Esophagus mucosa (tissue), 1 donor: ENCODE measurements around the gene TFF1. TPM values are rescaled to one million over a fixed set of nuclear protein-coding genes. Genes with fewer than 3 reads are reported as not detected.

Experiments
- ATAC-seq: fragments of 200-7000 bp; cut with Tn5 transposase; one replicate; pipeline ENCODE4 v1.9.1; 2020
- total RNA-seq: library from RNA; stranded (reverse); gene quantifications from one replicate; pipeline ENCODE4 v1.2.4, GENCODE V29; 2023
- donor health status: DM: yes; HTN: yes; CAD: no.

Gene TFF1
- total RNA-seq, 1 donor from 2014 or later = not detected

DNA sequence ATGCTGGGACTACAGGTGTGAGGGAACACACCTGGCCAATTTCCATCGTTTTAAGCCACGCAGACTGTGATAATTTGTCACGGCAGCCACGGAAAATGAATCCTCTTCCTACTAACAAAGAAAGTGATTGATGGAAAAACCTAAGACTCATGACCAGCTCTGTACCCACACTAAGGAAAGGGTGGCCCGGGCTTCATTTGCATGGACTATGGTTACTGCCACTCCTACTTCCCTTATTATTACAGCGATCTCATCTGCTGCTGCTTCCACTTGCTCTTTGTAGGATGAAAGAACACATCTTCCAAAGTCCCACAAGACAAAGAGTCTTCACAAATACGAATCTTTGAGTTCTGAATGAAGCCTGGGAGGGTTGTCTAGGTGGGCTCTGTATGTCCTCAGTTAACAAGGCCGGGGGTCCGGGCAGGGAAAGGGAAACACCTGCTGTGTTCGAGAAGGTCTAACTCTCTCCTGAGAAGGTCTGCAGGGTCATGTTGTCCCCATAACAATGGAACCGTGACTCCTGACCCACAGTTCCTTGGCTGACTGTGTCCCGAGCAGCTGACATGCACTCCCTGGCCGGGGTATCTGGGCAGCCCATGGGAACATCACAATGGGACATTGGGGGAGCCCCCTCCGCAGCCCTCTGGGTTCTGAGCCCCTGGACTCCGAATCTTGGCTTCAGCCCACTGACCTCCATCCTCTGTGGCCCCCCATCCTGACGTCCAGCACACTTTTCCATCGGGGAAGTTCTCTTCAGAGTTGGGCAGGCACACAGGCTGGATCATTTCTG, 13.3 kb upstream of the TFF1 start:
- ATAC-seq = no peak

DNA sequence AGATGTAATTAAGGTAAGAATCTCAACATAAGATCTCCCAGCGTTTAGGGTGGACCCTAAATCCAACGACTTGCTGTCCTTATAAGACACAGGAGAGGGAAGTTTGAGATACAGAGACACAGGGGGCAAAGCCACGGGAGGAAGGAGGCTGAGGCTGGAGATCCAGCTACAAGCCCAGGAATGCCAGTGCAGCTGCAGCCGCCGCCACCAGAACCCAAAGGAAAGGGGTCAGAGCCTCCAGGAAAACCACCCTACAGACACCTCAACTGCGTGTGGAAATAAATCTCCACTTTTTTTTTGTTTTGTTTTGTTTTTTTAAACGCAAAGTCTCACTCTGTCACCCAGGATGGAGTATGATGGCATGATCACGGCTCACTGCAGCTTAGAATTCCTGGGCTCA, 12.1 kb upstream of the TFF1 start:
- no peak for ATAC-seq

DNA sequence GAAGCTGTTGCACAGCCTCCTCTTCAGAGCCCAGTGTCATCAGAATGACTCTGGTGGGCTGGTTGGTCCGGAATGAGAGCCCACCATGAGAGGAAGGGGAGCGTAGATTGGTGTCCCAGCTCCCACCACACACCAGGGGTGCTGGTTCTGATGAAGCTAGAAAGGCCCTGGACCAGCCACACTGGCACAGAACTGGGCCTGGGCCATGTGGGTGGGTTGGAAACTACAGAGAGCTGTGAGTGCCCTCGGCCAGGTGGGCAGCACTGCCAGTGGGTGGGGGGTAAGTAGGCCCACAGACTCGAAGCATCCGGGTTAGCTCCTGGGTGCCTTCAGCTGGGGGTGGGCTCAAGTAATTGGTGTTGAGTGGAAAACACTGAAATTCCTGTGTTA, 11.6 kb upstream of the TFF1 start:
- ATAC-seq = no peak

DNA sequence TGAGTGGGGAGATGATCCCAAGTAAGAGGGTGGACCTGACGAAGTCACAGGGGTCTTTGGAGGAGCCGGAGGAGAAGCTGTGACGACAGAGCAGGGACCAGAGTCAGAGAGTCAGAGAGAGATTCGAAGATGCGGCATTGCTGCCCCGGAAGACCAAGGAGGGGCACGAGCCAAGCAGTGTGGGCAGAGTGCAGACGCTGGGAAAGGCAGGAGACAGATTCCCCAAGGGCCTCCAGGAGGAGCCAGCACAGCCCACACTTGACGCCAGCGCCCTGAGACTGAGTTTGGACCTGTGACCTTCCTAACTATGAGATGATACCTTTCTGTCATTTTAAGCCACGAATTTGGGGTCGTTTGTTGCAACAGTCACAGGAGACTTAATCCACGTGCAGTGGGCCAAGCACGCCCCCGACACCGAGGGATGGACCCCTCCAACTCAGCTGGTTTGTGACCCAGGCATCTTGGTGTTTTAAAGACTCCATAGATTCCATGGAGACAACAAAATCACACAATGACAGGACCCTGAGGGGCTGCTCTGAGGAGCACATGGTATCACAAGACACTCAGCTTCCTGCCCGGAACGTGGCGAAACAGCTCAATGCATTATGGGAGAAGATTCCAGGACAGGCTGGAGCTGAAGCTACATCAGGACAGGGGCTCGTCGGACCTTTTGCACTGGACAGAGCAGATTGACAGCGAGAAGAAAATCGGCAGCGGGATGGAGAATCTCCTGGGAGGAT, 11.0 kb upstream of the TFF1 start:
- no peak for ATAC-seq

DNA sequence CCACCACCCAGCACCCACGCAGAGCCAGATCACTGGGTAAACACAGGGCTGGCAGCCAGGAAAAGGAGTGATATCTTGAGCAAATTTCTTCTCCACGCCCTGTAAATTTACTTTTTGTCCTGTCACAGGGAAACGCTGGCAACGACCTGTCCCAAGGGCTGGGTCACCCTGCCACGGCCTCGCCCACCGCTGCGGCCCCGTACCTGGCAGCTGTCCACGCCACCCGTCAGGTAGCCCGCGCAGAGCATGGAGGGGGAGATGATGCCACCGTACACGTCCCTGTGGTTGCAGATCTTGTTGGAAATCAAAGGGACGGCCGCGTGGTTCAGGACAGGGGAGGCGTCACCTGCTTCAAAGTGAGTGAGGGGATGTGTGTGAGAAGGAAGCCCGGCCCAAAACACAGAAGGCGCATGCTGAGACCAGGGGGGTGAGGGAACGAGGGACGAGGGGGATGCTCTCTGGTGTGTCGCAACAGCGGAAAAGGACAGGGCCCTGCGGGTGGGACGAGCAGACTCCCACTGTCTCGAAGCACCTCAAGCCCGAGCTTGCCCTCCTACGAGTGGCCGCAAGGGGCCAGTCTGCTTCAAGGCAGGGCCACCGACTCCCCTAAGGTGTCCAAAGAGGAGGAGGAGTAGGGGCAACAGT, 10.1 kb upstream of the TFF1 start:
- ATAC-seq = peak; percentile 20

DNA sequence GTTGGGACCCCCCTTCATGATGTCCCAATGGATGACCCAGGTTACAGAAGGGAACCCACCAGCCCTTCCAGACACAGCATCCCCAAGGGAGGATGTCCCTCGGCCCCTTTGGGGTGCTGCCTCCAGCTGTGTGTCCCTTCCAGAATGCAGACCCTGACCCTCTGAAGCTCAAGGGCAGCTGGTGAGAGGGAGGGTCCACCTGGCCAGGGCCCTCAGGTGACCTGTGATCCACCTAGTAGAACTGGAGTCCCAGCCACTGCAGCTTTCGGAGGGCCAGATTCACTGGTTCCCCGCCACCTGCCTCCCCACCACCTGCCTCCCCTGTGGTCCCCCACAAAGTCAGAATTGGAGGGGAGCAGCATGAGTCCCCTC, 9.6 kb upstream of the TFF1 start:
- no peak for ATAC-seq

DNA sequence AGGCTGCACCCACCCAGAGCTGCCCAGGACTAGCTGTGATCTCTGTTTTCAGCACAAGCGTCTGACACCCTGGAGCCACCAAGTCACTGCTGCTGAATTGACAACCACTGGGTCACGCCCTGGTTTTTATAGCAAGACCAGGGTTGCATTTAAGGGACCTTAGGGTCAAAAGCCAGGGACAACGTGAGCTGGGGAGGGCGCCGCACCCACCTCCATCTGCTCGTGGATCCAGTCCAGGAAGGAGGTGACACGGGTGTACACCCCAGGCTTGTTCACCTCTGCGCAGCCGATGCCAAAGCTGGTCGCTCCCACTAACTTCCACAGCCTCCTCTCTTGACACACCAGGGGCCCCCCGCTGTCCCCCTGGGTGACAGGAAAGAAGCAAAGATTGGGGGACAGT, 9.2 kb upstream of the TFF1 start:
- ATAC-seq = no peak

DNA sequence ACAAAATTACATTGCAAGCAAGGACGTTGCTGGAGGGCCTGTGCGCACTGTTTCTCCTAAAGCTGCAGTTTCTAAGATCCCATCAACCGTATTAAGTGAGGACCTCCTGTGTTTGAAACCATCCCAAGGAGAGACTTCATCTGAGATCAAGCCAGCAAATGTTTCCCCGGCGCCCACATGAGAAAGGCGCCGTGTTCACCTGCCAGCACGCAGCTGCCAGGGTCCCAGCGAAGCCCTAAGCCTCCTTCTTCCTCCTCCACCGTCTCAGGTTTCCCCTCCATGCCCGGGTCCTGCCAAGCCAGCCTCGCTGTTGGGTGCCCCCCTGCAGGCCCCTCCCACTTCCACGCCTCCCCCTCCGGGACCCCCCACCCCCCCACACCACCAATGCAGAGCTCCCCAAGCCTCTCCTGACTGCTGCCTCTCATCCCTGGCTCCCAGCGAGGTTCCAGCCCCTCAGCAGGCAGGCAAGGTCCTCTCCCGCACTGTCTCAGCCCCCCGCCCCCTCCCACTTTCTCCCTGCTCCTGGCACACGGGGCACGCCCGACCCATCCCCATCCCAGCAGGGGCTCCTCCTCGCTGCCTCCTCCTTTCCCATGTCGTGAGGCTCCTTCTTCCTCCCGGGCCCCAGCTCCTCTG, 8.6 kb upstream of the TFF1 start:
- ATAC-seq = no peak

DNA sequence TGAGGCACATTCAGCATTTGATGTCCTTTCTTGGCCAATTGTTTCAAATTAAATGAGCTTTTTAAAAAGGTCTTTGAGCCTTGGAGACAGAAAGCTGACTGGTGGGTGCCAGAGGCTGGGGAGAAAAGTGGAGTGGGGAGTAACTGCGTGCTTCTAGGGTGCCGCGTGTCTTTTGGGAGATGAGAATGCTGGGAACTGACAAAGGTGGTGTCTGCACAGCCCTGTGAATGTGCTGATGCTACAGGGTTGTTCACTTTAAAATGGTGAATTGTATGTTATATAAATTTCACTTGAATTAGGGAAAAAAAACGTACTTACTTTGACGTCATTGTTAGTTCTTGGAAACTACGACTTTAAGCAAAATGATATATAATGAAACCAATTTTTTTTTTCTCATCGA, 8.1 kb upstream of the TFF1 start:
- ATAC-seq = no peak

DNA sequence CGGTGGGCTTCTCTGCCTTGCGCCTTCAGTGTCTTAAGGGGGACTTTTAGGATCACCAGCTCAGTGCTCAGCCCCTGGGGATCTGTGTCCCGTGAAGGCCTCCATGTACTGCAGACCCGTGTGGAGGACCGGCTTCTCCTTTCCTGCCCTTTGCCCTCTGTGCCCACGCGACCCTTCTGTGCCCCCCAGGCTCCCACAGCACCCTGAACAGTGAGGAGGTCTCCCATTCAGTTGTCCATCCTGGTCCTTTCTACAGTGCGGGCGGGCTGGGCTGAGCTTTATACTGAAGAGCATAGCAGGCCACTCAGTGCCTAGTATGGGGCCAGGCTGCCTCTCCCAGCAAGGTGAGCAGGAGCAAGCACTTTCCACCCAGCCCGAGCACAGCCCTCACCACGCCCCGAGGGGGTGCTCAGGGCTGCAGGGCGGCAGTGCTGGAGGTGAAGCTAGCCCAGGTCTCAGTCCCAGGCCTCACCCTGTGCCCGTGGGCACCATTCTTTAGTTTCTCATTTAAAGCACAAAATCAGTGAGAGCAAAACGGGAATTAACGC, 7.6 kb upstream of the TFF1 start:
- ATAC-seq = no peak

DNA sequence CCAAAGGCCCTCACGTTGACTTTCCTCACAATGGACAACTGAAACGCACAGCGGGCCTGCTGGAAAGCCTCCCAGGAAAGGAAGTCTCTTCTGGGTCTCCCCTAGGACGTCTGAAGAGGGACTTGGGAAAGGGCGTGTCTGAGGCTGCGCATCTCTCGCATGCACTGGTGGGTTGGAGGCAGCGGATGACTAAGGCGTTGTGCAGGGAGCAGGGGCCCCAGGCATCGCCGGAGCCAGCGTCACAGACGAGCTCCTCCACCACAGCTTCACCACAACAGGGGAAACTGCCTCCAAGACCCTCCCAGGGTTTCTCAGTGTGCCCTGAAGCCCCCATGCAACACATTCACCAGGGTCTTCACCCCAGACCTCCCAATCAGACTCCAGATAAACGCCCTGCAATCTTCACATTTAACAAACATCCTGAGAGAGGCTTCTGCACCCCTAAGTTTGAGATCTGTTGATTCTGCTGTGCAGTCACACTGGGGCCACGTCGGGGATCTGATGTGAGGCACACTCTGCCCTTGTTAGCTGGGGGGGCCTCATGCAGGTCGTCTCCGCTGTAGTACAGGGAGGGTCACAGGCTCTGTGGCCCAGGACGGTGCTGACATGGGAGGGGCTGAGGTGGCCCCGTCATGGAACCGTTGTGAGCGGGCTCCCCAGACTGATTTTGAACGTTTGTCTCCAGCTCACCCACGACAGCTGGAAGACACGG, 7.0 kb upstream of the TFF1 start:
- ATAC-seq = no peak

DNA sequence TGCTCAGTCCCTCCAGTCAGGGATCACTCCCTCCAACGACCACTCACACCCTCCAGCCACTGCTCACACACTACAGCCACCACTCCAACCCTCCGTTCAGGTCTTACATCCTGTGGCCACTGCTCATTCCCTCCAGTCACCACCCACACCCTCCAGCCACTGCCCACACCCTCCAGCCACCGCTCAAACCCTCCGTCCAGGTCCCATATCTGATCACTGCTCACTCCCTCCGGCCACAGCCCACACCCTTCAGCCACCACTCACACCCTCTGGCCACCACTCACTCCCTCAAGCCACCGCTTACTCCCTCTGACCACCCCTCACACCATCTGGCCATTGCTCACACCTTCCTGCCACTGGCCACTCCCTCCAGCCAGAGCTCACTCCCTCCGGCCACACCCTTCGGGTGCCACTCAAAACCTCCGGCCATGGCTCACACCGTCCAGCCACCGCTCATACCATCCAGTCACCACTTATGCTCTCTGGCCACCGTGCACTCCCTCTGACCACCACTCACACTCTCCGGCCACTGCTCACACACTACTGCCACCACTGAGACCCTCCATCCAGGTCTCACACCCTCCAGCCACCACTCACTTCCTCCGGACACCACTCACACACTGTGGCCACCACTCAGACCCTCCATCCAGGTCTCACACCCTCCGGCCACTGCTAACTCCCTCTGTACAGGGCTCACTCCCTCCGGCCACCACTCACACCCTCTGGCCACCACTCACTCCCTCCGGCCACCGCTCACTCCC, 4.7 kb upstream of the TFF1 start:
- ATAC-seq = no peak

DNA sequence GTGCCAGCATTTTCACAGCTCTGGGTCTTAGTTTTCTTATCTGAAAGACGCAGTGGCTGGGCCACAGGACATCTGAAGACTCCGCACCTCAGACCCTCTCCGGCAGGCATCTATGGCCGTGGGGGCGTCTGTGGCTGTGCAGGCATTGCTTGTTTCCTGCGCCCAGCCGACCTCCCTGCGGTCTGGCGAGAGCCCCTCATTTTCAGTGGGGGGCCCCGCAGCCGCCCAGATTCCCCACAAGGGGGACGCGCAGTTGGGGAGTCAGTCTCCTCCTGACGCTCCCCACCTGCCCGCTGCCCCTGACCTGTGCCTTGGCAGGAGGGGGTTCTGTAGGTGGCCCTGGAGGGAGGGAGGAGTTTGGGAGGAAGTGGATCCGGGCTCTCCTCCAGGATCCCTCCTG, 3.5 kb upstream of the TFF1 start:
- ATAC-seq = no peak

DNA sequence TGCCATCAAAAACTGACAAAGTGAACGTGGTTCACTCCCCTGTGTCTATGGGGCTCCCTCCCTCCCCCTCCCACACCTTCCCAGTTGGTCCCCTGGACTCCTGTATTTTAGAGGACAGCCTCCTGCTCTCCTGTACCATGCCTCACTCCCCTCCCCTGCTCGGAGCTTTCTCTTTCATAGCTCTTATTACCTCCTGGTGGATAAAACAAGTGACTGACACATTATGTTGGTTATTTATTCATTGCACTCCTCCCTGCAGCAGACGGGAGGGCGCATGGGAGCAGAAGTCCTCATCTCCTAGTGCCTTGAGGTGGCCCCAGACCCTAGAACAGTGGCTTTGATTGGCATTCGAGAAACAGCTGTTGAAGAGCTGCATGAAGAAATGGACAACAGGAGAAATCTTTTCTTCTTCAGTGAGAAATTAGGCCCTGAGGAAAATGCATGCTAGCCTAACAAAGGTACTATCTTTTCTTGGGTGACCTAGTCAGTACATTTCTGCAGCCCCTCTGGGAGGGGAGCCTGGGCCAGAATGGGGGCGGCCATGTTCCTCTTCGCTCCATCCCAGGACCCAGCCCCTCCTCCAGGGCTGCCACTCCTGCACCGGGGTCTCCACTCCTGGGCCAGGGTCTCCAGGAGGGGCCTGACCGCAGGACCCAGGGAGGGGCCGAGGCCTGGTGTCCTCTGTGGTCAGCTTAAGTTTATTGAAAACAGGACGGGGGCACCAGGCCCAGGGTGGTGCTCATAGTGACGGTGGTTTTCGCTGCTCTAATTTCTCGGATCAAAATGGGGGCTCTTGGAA, 1.2 kb upstream of the TFF1 start:
- no peak for ATAC-seq

DNA sequence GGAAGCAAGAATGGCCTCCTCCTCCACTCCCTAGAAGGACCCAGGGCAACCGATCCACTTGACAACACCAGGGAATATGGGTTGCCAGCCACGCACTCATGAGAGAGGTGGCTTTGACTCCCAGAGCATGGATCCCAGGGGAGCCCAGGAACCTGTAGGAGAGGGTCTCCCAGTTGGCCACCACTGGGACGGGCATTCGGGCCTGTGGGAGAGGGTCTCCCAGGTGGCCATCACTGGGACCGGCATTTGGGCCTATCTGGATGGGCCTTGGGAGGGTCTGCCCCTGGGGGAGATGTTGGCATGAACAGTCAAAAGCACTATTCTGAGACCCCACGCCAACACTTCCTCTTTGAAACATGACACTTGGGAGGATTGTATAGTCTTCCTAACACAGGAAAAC, 565 bp downstream of the TFF1 start:
- no peak for ATAC-seq

DNA sequence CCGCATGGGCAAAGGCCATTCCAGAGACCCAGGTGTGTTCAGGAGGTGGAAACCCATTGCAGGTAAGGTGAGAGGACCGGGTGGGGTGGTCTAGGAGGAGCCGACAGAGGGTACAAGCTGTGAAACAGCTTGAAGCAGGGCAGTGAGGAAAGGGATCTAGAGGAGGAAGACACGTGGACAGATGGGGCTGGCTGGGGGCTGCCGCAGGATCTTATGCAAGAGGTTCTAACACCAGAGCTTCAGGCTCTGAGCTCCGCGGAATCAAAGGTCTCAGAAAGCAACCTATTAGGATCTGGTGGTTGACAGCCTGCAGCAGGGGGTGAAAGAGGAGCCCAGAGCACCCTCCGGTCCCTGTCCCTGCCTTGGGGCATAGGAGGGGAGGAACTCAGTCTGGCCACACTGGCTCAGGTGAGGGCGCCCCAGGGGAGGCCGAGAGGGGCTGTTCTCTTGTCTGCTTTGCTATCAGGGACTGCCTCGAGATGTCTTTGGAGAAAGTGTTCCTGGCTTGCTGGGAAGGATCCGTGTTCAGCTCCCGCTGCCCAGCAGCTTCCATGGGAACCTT, 1.9 kb downstream of the TFF1 start:
- no peak for ATAC-seq

DNA sequence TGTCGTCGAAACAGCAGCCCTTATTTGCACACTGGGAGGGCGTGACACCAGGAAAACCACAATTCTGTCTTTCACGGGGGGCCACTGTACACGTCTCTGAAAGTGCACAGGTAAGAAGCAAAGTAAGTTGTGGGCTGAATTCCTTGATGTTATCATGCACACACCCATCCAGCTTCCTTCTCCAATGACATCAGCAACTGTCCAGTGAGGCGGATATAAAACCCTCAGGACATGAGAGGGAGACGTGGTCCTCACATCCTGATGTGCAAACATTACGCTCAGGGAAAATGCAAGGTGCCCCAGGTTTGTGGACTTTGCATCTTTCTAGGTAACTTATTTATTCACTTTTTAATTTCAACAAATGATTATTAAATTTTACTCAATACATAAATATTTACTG, 3.0 kb downstream of the TFF1 start:
- no peak for ATAC-seq

DNA sequence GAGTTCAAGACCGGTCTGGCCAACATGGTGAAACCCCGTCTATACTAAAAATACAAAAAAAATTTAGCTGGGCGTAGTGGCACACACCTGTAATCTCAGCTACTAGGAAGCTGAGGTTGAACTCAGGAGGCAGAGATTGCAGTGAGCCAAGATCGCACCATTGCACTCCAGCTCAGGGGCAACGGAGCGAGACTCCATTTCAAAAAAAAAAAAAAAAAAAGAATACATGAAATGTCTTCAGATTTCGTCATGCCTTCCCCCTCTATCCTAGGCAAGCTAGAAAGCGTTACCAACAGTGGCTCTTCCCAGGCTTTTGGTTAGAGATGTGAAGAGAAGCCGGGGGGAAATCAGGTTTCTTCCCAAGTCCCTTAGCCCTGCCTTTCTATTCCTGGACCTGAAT, 3.6 kb downstream of the TFF1 start:
- ATAC-seq = no peak

DNA sequence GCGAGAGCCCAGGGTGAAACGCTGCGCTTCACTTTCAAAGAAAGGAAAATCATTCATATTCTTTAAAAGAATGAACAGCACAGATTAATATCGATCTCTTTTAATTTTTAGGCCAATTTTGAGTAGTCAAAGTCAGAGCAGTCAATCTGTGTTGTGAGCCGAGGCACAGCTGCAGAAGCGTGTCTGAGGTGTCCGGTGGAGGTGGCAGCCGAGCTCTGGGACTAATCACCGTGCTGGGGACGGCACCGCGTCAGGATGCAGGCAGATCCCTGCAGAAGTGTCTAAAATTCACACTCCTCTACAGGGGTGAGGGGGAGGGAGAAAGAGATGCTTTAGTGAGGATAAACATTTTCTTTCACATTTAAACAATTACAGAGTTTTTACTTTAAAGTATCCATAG, 4.1 kb downstream of the TFF1 start:
- no peak for ATAC-seq

DNA sequence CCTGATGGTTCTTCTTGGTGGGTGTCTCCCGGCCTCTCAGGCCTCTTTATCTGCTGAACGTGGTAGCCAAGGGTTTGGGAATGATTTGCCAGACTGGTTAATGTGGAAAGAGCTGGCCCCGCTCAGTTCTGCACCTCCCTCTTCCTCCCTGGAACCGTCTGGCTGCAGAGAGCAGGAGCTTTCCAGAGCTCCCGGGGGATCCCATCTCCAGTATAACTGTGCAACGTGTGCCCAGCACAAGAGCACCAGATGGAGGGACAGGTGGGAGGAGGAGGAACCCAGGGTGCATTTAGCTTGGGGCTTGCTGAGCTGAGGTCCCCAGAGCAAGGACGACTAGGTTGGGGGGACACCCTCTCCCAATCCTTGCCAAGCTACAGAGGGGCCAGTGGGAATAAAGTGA, 5.0 kb downstream of the TFF1 start:
- no peak for ATAC-seq

DNA sequence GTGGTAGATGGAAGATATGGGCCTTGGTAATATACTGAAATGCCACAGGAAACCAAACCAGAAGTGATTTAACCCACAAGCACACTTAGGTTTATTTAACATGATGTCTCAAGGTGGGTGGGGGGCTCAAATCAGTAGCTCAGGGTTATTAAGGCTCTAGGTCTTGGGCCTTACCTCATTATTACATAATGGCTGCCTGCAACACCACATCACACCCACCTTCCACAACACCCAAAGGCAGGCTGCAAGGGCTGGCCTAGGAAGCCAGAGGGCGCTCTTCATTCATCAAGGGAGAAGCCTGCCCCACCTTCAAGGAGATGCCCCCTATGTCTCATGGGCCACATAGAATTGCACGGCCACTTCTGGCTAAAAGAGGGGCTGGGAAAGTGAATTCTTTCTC, 6.0 kb downstream of the TFF1 start:
- no peak for ATAC-seq
